ENCODE measurements around the gene RASGRP1.

Gene RASGRP1

GRCh38 chr15:38554354-38554753 lies 10.3 kb downstream of the RASGRP1 start:
- H3K9me2 ChIP-seq (ENCODE audit: low read depth, low read length), result no peaks in the 10 kb centered on the region
- no peaks in the 10 kb centered on the region for H3K79me2 ChIP-seq (ENCODE audit: insufficient read depth, low read length)
- H3K27me3 ChIP-seq (ENCODE audit: insufficient read depth, low read length), result no peaks in the 10 kb centered on the region
- no peak overlapping the region for H3K27ac ChIP-seq (ENCODE audit: low read depth, low read length, poor library complexity, severe bottlenecking)
- no peak overlapping the region for H3K4me3 ChIP-seq (ENCODE audit: low read depth, low read length, poor library complexity, severe bottlenecking)
- no peak overlapping the region for H3K4me2 ChIP-seq (ENCODE audit: low read length)
- TF ChIP-seq, protein P1, sequence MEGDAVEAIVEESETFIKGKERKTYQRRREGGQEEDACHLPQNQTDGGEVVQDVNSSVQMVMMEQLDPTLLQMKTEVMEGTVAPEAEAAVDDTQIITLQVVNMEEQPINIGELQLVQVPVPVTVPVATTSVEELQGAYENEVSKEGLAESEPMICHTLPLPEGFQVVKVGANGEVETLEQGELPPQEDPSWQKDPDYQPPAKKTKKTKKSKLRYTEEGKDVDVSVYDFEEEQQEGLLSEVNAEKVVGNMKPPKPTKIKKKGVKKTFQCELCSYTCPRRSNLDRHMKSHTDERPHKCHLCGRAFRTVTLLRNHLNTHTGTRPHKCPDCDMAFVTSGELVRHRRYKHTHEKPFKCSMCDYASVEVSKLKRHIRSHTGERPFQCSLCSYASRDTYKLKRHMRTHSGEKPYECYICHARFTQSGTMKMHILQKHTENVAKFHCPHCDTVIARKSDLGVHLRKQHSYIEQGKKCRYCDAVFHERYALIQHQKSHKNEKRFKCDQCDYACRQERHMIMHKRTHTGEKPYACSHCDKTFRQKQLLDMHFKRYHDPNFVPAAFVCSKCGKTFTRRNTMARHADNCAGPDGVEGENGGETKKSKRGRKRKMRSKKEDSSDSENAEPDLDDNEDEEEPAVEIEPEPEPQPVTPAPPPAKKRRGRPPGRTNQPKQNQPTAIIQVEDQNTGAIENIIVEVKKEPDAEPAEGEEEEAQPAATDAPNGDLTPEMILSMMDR (IDR thresholded peaks at IDR 0.05; ENCODE audit: low read length), result no peak
- no peak for TF ChIP-seq EZH2 (IDR thresholded peaks at IDR 0.05; ENCODE audit: borderline replicate concordance, low read length)
- no peaks in the 10 kb centered on the region for H4K20me1 ChIP-seq (ENCODE audit: insufficient read depth, low read length)
- no peak overlapping the region for H2AFZ ChIP-seq (ENCODE audit: low read length)
- H3K9me3 ChIP-seq (ENCODE audit: low read length), result no peaks in the 10 kb centered on the region
- H3K4me1 ChIP-seq (ENCODE audit: insufficient read depth, low read length, severe bottlenecking), result no peaks in the 10 kb centered on the region
- no peaks in the 10 kb centered on the region for H3F3A ChIP-seq (ENCODE audit: insufficient read depth, low read length)
- no peak overlapping the region for H3K9ac ChIP-seq (ENCODE audit: low read length)
- peaks cover 38% of the 10 kb centered on the region for H3K36me3 ChIP-seq (ENCODE audit: insufficient read depth, low read length)

- H3K9ac ChIP-seq (ENCODE audit: low read length), result no peak overlapping the region
- H4K20me1 ChIP-seq (ENCODE audit: insufficient read depth, low read length), result no peaks in the 10 kb centered on the region
- H3K9me2 ChIP-seq (ENCODE audit: low read depth, low read length), result no peaks in the 10 kb centered on the region
- H3K4me3 ChIP-seq (ENCODE audit: low read depth, low read length, poor library complexity, severe bottlenecking), result no peak overlapping the region
- no peak overlapping the region for H3K27ac ChIP-seq (ENCODE audit: low read depth, low read length, poor library complexity, severe bottlenecking)
- no peaks in the 10 kb centered on the region for H3K79me2 ChIP-seq (ENCODE audit: insufficient read depth, low read length)
- H3K9me3 ChIP-seq (ENCODE audit: low read length), result no peaks in the 10 kb centered on the region
- H3K4me2 ChIP-seq (ENCODE audit: low read length), result no peak overlapping the region
- no peaks in the 10 kb centered on the region for H3K27me3 ChIP-seq (ENCODE audit: insufficient read depth, low read length)
- no peak for TF ChIP-seq EZH2 (IDR thresholded peaks at IDR 0.05; ENCODE audit: borderline replicate concordance, low read length)
- TF ChIP-seq, protein P1 (IDR thresholded peaks at IDR 0.05; ENCODE audit: low read length), result no peak
- H3K36me3 ChIP-seq (ENCODE audit: insufficient read depth, low read length), result peaks cover 26% of the 10 kb centered on the region; the same call in 1 of the 2 replicates
- H2AFZ ChIP-seq (ENCODE audit: low read length), result no peak overlapping the region
- no peaks in the 10 kb centered on the region for H3K4me1 ChIP-seq (ENCODE audit: insufficient read depth, low read length, severe bottlenecking)
- H3F3A ChIP-seq (ENCODE audit: insufficient read depth, low read length), result no peaks in the 10 kb centered on the region
Measured at GRCh38 chr15:38553071-38553470, 11.5 kb downstream of the RASGRP1 start.

DNA sequence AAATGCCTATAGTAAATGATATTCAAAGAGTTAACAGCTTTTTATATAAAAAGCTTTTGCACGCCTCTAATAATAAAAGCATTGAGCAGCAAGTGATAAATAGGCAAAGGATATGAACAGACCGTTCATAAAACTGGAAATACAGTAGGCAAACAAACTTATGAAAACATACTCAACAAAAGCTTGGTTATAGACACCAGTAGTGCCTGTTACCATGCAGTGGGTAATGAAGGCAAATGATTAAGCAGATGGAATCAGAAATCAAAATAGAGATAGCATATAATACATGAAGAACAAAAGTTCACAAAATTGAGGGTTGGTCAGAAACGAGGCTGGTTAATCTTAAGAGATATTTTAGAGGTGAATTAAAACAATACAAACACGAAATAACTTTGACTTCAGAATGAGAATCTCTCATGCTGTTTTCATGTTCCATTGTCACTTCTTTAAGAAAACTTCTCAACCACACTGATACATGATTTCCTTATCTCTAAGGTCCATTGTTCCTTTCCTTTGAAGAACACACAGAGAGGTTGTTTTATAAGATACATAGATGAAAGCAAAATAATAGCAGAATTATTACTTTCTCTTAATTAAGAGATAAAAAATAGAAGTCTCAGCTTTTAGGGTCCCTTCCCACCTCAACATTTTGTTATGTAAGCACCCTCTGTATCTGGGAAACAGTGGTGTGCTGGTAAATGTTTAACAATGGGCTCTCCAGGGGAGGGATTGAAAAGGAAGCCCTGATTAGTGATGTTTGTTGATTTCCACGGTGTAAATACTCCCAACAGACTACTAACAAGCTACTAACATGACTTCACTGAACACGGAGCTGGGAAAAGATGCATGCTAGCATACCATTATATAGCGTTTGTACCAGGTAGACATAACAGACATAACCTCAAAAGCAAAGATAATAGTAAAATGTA lies 12.6 kb downstream of the RASGRP1 start:
- Histone ChIP-seq H3K27ac (ENCODE audit: low read depth, low read length, poor library complexity, severe bottlenecking) (no peak overlapping the region), H3K4me2 (ENCODE audit: low read length) (no peak overlapping the region)

More for the DNA sequence above, 12.6 kb downstream of the RASGRP1 start:
- no peak for TF ChIP-seq EZH2 (IDR thresholded peaks at IDR 0.05; ENCODE audit: borderline replicate concordance, low read length)
- TF ChIP-seq, protein P1 (IDR thresholded peaks at IDR 0.05; ENCODE audit: low read length), result no peak
- H3K9me3 ChIP-seq (ENCODE audit: low read length), result no peaks in the 10 kb centered on the region
- peaks cover 16% of the 10 kb centered on the region; the same call in 1 of the 2 replicates for H3K36me3 ChIP-seq (ENCODE audit: insufficient read depth, low read length)
- no peaks in the 10 kb centered on the region for H3K9me2 ChIP-seq (ENCODE audit: low read depth, low read length)
- no peaks in the 10 kb centered on the region for H3K79me2 ChIP-seq (ENCODE audit: insufficient read depth, low read length)
- H4K20me1 ChIP-seq (ENCODE audit: insufficient read depth, low read length), result no peaks in the 10 kb centered on the region
- no peaks in the 10 kb centered on the region for H3F3A ChIP-seq (ENCODE audit: insufficient read depth, low read length)
- no peaks in the 10 kb centered on the region for H3K27me3 ChIP-seq (ENCODE audit: insufficient read depth, low read length)
- no peak overlapping the region for H3K9ac ChIP-seq (ENCODE audit: low read length)
- no peaks in the 10 kb centered on the region for H3K4me1 ChIP-seq (ENCODE audit: insufficient read depth, low read length, severe bottlenecking)
- H2AFZ ChIP-seq (ENCODE audit: low read length), result no peak overlapping the region
- H3K4me3 ChIP-seq (ENCODE audit: low read depth, low read length, poor library complexity, severe bottlenecking), result no peak overlapping the region
